NCI-H1694 (cell line): ENCODE results near the gene HP.
"Not testable (repeated sequence)": the region's sequence is repeated elsewhere in the genome, so short reads cannot be mapped to it uniquely, and the experiment has no call there.

Source experiments
- DNase-seq: peaks from one replicate; lab custom pipeline; 2025; lab: John Stamatoyannopoulos, UW

HP gene, protein sequence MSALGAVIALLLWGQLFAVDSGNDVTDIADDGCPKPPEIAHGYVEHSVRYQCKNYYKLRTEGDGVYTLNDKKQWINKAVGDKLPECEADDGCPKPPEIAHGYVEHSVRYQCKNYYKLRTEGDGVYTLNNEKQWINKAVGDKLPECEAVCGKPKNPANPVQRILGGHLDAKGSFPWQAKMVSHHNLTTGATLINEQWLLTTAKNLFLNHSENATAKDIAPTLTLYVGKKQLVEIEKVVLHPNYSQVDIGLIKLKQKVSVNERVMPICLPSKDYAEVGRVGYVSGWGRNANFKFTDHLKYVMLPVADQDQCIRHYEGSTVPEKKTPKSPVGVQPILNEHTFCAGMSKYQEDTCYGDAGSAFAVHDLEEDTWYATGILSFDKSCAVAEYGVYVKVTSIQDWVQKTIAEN

DNA sequence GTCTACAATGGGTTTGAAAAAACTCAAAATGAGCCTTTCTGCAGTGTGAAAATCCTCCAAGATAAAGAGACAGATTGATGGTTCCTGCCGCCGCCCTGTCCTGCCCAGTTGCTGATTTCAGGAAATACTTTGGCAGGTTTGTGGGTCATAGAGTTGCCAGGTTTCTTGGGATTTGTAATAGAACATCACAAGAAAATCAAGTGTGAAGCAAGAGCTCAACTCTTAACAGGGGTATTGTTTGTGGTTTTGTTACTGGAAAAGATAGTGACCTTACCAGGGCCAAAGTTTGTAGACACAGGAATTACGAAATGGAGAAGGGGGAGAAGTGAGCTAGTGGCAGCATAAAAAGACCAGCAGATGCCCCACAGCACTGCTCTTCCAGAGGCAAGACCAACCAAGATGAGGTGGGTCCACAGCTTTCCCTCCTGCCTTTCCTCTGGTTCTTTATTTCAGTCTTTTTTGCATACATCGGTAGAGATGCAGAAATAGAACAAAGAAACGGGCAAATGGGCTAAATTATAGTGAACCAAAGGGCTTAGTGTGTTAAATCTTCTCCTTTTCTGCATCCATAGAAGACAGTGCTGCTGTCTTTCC is at the start of gene HP:
Gene HP (plus strand): TSS at position 252 of the 594 bp plus-strand sequence. CDS start 148 bp downstream, at position 400.
- not testable (repeated sequence) for DNase-seq

DNA sequence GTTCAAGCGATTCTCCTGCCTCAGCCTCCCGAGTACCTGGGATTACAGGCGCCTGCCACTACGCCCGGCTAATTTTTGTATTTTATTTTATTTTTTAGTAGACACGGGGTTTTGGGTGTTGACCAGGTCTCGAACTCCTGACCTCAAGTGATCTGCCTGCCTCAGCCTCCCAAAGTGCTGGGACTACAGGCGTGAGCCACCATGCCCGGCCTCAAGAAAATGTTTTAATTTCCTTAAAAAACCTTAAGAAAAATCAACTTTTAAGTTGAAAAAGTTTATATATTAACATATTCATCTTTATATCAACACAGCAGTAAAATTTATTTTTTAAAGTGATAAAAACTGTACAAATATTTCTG is 46.3 kb upstream of the HP start:
- not testable (repeated sequence) for DNase-seq

DNA sequence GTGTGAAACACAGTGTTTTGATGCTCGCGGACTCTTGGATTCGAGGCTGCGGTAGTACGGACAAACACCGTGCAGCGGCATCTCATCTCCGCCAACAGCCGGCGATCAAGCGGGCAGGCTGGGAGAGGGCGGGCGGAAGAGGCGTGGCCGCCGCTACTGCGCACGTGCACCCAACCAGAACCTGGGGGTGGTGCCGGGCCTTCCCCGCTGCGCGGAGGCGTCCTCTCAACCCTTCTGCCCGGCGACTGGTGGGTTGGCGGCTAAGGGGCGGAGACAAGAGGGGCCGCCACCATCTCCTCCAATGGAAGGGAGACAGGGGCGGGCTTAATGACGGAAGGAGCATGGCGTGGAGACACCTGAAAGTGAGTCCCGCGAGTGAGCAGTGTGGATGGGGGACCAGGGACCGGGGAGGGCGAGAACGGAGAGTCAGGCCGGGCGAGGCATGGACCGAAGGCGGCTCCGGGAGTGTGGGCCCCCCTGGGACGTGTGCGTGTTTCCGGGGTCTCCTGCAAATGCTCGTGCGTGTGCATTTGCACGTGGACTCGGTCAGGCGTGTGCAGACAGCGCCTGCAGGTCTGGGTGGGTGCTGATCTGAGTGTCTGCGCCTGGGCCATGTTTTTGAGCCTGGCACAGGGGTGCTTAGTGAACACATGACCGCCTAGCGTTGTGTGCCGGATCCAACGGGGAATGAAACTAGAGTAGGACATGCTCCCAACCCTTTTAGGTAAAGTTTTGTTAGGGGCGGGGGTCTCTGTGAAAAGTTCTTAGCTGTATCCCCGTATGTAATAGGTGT is 45.7 kb upstream of the HP start, which contains the start of gene DHODH:
Gene DHODH (plus strand): TSS at position 321 of the 793 bp plus-strand sequence. CDS start 21 bp downstream, at position 342.
- peak; percentile 93 for DNase-seq

- no peak for DNase-seq
Observed at GRCh38 chr16:72009779-72010178, 44.5 kb upstream of the HP start.

DNA sequence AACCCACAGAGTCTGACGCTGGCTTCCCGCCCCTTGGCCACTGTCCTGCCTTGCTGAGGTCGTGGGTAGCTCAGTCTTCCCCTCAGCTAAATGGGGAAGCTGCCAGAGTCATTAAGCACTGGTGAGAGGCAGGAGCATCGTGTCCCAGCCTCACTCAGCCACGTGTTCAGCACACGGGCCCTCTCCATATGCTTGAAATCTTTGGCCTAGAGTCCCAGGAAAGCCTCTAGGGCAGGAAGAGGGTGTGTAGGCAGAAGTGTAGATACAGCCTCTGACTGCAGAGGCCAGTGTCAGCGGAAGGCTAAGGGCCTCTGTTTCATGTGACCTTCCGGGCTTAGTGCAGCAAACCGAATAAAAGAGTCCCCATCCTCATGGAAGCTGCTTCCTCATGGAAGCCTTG is 41.7 kb upstream of the HP start:
- DNase-seq, result no peak

DNA sequence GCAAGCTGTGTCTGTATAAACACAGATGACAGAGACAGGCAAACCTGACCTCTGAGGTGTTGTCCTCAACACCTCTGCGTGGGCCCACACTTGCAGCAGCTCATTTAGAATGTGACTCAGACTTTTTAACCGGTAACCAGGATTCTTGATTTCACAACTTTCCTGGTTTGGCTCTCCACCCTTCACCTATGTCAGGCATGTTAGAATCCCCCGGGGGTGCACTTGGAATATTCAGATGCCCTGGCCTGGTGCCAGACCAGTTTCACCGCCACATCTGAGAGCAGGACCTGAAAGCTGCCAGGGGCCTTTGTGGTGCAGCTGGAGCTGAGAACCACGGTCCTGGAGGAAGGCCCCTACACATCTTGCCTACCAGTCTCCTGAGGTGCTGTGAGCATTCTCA is 40.9 kb upstream of the HP start:
- DNase-seq, result no peak

DNA sequence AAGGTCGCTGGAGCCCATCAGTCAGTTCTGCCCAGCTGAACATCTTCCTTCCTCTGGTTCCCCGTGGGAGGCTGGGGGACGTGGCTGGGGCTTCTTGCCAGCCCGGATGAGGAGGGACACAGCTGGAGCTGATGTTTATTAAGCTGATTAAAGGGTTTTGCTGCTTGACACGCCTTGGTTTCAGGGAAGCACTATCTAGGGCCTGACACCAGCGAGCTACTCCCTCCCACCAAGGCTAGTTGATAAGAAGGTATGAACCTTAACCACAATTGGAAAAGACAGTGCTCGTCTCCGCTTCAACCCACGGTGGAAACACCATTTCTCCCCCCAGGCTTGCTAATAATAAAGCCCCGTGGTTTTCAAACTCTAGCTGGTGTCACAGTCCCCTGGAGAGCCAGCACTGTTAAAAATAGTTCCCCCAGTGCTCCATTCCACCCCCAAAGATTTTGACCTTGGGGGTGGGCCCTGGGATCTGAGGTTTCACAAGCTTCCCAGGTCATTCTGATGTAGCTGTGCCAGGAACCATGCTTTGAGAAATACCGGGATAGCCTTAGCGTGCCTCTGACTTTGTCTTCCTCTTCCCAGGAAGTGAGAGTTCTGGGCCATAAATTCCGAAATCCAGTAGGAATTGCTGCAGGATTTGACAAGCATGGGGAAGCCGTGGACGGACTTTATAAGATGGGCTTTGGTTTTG is 40.3 kb upstream of the HP start:
- no peak for DNase-seq

DNA sequence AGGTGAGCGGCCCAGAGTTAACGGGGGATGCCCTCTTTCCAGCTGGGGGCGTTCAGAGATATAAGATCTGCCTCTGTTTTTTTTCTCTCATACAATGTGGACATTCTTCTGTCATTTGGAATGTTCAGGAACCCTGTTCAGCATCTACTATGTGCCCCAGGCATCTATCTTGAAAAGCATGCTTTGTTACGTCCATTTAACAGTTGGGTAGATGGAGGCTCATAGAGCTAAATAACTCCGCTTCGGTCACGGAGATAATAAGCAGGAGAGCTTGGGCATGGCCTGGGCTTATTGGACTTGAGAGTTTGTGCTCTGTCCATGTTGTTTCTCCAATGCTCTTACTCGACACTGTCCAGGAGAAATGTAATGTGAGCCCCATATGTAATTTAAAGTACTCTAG is 39.6 kb upstream of the HP start:
- no peak for DNase-seq

DNA sequence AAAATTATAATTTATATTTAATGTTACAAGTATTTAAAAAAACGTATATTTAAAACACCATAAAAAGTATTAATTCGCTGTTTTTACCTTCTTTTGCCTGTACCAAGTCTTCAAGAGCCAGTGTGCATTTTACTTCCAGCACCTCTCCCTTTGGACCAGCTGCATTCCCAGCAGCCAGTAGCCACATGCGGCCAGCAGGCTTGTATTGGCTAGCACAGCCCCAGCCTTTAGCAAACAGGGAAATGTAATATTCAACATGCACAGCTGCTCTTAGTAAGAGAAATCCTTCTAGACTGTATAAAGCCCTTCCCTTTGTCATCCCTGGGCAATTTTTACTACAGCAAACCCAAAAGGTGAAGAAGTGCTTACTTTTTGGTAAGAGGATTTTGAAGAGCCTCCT is 39.2 kb upstream of the HP start:
- DNase-seq, result no peak

- DNase-seq, result no peak
Observed at GRCh38 chr16:72018470-72018869, 35.8 kb upstream of the HP start.

DNA sequence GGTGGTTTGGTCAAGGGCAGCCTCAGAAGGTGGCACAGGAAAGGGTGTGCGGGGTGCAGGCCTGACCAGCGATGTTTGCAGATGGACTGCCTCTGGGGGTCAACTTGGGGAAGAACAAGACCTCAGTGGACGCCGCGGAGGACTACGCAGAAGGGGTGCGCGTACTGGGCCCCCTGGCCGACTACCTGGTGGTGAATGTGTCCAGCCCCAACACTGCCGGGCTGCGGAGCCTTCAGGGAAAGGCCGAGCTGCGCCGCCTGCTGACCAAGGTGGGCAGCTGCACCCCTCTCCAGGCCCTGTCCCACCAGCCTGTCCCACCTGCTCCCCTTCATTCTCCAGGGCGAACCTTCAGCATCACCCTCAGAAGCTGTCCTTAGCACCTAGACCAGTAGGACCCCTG is 33.3 kb upstream of the HP start:
- DNase-seq, result no peak

GRCh38 chr16:72022127-72022526 is 32.2 kb upstream of the HP start:
- no peak for DNase-seq

DNA sequence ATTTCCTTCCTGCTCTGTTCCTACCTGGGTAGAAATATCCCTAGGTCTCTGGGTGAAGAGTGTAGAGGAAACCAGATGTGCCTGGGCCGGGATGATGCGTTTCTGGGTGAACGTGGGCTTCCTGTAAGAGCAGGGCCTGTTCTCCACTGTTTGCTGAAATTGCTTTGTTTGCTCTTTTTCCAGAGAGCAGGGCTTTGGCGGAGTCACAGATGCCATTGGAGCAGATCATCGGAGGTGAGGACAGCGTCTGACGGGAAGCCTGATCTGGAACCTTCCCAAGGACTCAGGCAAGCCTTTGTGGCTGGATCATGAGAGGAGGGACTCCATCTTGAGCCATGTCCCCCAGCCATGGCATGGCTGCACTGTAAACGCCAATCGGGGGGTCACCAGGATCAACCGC is 30.3 kb upstream of the HP start:
- DNase-seq, result no peak

DNA sequence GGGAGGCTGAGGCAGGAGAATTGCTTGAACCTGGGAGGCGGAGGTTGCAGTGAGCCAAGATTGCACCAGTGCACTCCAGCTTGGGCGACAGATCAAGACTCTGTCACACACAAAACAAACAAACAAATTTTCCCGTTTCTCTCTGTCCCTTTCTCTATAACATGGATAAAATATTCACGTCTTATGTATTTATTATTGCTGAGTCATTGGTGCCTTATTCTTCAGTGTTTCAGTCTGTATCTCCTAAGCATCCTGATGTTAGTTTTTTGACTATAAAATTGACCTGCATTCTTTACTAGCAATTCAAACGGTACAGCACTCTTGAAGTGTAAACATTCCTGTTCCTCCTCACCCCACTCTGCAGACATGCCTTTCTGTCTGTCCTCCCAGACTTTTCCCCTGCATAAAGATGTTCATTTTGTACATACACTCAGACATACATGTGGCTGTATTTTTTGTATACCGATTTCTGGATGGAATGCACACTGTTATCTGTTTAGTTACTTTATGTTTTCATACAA is 29.4 kb upstream of the HP start:
- DNase-seq, result no peak

GRCh38 chr16:72025404-72026114 is 28.7 kb upstream of the HP start:
- no peak for DNase-seq

DNA sequence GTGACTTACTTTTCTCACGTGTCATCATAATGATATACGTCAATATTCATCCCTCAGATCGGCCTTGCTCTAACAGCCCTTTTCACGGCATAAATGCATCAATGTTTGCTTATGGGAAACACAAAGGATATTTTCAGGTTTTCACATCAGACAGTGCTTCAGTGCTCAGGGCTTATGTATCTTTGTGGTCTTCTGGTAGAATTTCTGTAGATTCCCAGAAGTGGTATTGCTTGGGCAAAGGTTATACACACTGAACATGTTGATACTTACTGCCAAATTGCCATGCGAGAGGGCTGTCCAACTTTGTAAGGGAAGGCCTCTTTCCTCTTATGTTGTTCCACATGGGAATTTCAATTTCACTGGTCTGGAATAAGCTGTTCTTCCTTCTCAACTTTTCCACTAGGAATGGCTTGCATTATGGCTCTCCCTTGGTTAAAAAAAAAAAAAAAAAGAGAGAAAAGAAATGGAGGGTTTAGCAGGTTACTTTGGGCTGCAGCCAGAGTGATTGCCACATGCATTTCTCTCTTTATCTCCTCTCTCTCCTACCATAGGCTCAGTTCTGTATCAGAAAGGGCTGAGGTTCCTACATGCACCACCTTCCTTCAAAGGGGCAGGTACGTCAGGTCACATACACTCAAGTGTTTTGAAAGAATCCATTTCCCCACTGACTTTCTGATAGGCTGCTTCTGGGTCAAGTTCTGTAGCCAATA is 26.5 kb upstream of the HP start:
- no peak for DNase-seq

GRCh38 chr16:72029567-72030271 is 24.6 kb upstream of the HP start:
- DNase-seq, result no peak

DNA sequence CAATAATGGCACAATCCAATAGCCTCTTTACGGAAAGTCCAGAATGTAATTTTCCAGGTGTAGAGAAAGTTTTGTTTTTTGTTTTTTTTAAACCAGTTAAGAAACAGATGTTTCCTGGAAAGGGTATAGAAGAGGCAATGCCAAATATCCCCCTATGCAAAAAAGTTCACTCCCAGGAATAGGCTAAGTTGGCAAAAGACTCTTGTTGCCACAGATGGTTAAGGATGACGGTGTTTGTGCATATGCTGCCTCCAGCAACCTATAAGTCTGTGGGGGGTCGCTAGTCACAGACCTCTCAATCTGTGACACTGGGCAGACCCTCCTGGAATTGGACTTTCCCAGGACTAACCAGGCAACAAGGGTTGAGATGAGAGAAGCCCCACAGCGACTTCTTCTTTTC is 20.9 kb upstream of the HP start:
- DNase-seq, result no peak

DNA sequence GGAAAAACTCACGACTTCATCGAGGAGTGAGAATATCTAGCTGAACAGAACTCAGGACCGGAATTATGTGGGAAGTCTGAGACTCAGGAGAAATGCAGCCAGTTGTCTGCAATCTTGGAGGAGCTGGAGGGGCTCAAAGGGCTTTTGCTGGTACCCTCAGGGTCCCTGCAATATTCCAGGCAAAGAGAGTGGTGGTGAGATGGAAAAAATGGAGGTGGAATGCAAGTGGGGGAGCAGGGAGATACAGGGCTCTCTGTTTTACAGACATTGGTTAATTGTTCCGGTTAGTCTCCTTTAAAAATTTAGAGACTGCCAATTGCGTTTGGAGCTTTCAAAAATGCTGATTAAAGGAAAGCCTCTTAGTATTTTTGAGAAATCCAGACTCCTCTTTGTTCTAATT is 18.2 kb upstream of the HP start:
- no peak for DNase-seq

- DNase-seq, result no peak
Observed at GRCh38 chr16:72042157-72042660, 12.1 kb upstream of the HP start.
